Parathyroid adenoma (tissue), 2 donors: ENCODE data around the gene PTCD1.

ENCODE experiments used
- H2AFZ ChIP-seq: fragments of 300-600 bp; sonication (generic); one replicate; pipeline ENCODE4 v1.7.0; 2017; ENCODE audit warnings: antibody characterized with exemption, mild to moderate bottlenecking
- H3K27ac ChIP-seq: fragments of 300-600 bp; sonication (generic); one replicate; pipeline ENCODE4 v1.7.0; 2017
- H3K27me3 ChIP-seq: fragments of 300-600 bp; sonication (generic); one replicate; pipeline ENCODE4 v1.7.0; 2017; ENCODE audit warnings: low read length; ENCODE audit not compliant: control insufficient read depth, insufficient read depth
- H3K36me3 ChIP-seq: fragments of 300-600 bp; sonication (generic); one replicate; pipeline ENCODE4 v1.7.0; 2017; ENCODE audit warnings: low read length; ENCODE audit not compliant: control insufficient read depth, insufficient read depth
- H3K4me1 ChIP-seq: fragments of 300-600 bp; sonication (generic); one replicate; pipeline ENCODE4 v1.7.0; 2017; ENCODE audit warnings: control low read depth
- H3K4me2 ChIP-seq: fragments of 300-600 bp; sonication (generic); one replicate; pipeline ENCODE4 v1.7.0; 2017; ENCODE audit warnings: low read length
- H3K4me3 ChIP-seq: fragments of 300-600 bp; sonication (generic); one replicate; pipeline ENCODE4 v1.7.0; 2017; ENCODE audit warnings: low read depth, low read length
- H3K79me2 ChIP-seq: fragments of 300-600 bp; sonication (generic); one replicate; pipeline ENCODE4 v1.7.0; 2017; ENCODE audit warnings: control low read depth
- H3K9ac ChIP-seq: fragments of 300-600 bp; sonication (generic); one replicate; pipeline ENCODE4 v1.7.0; 2017; ENCODE audit warnings: mild to moderate bottlenecking
- H3K9me3 ChIP-seq: fragments of 300-600 bp; sonication (generic); one replicate; pipeline ENCODE4 v1.7.0; 2017; ENCODE audit warnings: low read length; ENCODE audit not compliant: control insufficient read depth
- CTCF ChIP-seq: fragments of 300-600 bp; sonication (generic); IDR thresholded peaks from one replicate; pipeline ENCODE4 v1.7.0; 2017; ENCODE audit warnings: antibody characterized with exemption, mild to moderate bottlenecking
- donor health status: primary hyperparathyroidism.

PTCD1 gene

GRCh38 chr7:99468336-99468918 lies 29.8 kb upstream of the PTCD1 start:
- no peak overlapping the region for H2AFZ ChIP-seq
- no peak for TF ChIP-seq CTCF
- no peaks in the 10 kb centered on the region for H3K36me3 ChIP-seq
- H3K4me3 ChIP-seq: no peak overlapping the region
- H3K4me2 ChIP-seq: no peak overlapping the region
- H3K27ac ChIP-seq: no peak overlapping the region
- no peaks in the 10 kb centered on the region for H3K27me3 ChIP-seq
- peaks cover 6% of the 10 kb centered on the region for H3K4me1 ChIP-seq
- no peak overlapping the region for H3K9ac ChIP-seq
- H3K79me2 ChIP-seq: peaks cover 29% of the 10 kb centered on the region
- H3K9me3 ChIP-seq: no peaks in the 10 kb centered on the region

- Histone ChIP-seq H3K27ac (peak overlapping the region; percentile 87), H3K9me3 (no peaks in the 10 kb centered on the region), H2AFZ (peak overlapping the region; percentile 98), H3K79me2 (peaks cover 56% of the 10 kb centered on the region), H3K36me3 (no peaks in the 10 kb centered on the region), H3K4me2 (peak overlapping the region; percentile 89), H3K9ac (peak overlapping the region; percentile 17), H3K4me3 (peak overlapping the region; percentile 91), H3K27me3 (no peaks in the 10 kb centered on the region), H3K4me1 (peaks cover 11% of the 10 kb centered on the region)
- TF ChIP-seq CTCF: no peak
Observed at GRCh38 chr7:99465421-99465768, 26.8 kb upstream of the PTCD1 start.

DNA sequence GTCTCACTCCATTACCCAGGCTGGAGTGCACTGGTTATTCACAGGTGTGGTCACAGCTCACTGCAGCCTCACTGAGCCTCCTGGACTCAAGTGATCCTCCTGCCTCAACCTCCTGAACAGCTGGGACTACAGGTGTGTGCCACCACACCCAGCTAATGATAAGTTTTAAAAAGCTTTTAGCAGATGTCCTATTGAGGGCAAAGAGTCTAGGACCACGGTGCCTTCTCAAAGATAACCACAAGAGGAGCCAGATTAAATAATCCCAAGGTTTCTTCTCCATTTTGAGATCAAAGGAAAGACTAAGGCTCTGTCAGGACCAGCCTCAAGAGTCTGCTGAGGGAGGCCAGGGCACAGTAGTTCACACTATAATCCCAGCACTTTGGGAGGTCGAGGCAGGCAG lies 22.6 kb upstream of the PTCD1 start:
- TF ChIP-seq CTCF: no peak
- Histone ChIP-seq H3K4me3 (no peak overlapping the region), H3K9me3 (no peaks in the 10 kb centered on the region), H3K4me1 (peaks cover 11% of the 10 kb centered on the region), H3K79me2 (peaks cover 71% of the 10 kb centered on the region), H3K36me3 (no peaks in the 10 kb centered on the region), H2AFZ (no peak overlapping the region), H3K27ac (peak overlapping the region; percentile 1), H3K27me3 (no peaks in the 10 kb centered on the region), H3K4me2 (no peak overlapping the region), H3K9ac (no peak overlapping the region)

- H3K27ac ChIP-seq: peak overlapping the region; percentile 1
- H3K4me1 ChIP-seq: peaks cover 11% of the 10 kb centered on the region
- H3K36me3 ChIP-seq: no peaks in the 10 kb centered on the region
- H3K9me3 ChIP-seq: no peaks in the 10 kb centered on the region
- H3K27me3 ChIP-seq: no peaks in the 10 kb centered on the region
- H3K9ac ChIP-seq: no peak overlapping the region
- no peak overlapping the region for H2AFZ ChIP-seq
- no peak overlapping the region for H3K4me3 ChIP-seq
- TF ChIP-seq CTCF: no peak
- H3K4me2 ChIP-seq: no peak overlapping the region
- H3K79me2 ChIP-seq: peaks cover 66% of the 10 kb centered on the region
Observed at GRCh38 chr7:99460651-99461050, 22.1 kb upstream of the PTCD1 start.

GRCh38 chr7:99459087-99459486 lies 20.5 kb upstream of the PTCD1 start:
- H2AFZ ChIP-seq: no peak overlapping the region
- H3K4me1 ChIP-seq: peaks cover 5% of the 10 kb centered on the region
- H3K27ac ChIP-seq: no peak overlapping the region
- peaks cover 50% of the 10 kb centered on the region for H3K79me2 ChIP-seq
- H3K9me3 ChIP-seq: no peaks in the 10 kb centered on the region
- no peak overlapping the region for H3K9ac ChIP-seq
- TF ChIP-seq CTCF: no peak
- no peaks in the 10 kb centered on the region for H3K27me3 ChIP-seq
- no peak overlapping the region for H3K4me2 ChIP-seq
- no peaks in the 10 kb centered on the region for H3K36me3 ChIP-seq
- no peak overlapping the region for H3K4me3 ChIP-seq
